Measurements from ENCODE around the gene MRPL10.
"Not testable (repeated sequence)": the region's sequence is repeated elsewhere in the genome, so short reads cannot be mapped to it uniquely, and the experiment has no call there.

Gene MRPL10

GRCh38 chr17:47789611-47790561, 41.5 kb downstream of the MRPL10 start:
- peak; percentile 33 for DNase-seq (ENCODE audit: low spot score)

DNA sequence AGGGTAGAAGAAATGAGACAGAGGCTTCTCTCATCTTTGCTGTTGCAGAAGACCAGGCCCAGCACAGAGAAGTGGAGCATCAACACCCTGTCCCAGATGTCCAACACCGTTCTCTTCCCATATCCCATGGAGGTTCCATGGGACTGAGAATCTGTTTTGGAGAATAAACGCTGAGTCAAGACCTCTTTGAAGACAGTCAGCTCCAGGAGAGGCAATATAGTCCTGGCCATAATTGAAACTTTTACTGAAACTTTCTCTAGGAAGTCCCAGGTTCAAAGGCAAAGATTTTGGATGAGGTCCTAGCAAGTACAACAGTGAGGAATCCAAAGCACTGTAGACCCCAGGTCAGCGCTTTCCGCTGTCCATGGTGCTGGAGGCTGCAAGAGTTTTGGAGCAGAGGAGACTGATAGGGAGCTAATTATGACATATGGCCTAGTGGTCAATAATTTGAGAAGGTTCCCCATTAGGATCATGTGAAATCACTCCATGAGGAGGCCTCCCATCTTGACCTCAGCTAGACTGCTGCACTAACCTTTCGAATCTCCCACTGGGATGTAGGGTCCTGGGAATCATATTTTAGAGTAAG, 45.7 kb downstream of the MRPL10 start:
- DNase-seq (ENCODE audit: low spot score): no peak

GRCh38 chr17:47781397-47781796, 49.9 kb downstream of the MRPL10 start:
- DNase-seq (ENCODE audit: low spot score): no peak

GRCh38 chr17:47778184-47778635, 53.1 kb downstream of the MRPL10 start:
- DNase-seq (ENCODE audit: low spot score): no peak

GRCh38 chr17:47776330-47777197, 54.8 kb downstream of the MRPL10 start:
- peak; percentile 58 for DNase-seq (ENCODE audit: low spot score)

GRCh38 chr17:47774987-47775580, 56.3 kb downstream of the MRPL10 start:
- no peak for DNase-seq (ENCODE audit: low spot score)

GRCh38 chr17:47774331-47774730, 57.0 kb downstream of the MRPL10 start:
- no peak for DNase-seq (ENCODE audit: low spot score)

DNA sequence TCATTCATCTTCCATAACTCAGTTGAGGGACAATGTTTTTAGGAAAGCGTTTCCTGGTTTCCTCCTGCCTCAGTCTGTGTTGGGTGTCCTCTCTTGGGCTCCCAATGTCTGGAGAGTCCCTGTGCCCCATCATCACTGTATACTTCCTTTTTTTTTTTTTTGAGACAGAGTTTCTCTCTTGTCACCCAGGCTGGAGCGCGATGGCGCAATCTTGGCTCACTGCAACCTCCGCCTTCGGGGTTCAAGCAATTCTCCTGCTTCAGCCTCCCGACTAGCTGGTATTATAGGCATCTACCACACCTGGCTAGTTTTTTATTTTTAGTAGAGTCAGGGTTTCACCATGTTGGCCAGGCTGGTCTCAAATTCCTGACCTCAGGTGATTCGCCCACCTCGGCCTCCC, 57.7 kb downstream of the MRPL10 start:
- not testable (repeated sequence) for DNase-seq (ENCODE audit: low spot score)
